Right kidney (tissue), 9 donors: ENCODE data around the gene U2AF1.
"Not testable (repeated sequence)": the region's sequence is repeated elsewhere in the genome, so short reads cannot be mapped to it uniquely, and the experiment has no call there.

Experiments
- DNase-seq: peaks from one replicate; pipeline ENCODE4 v3.0.0-alpha.2; 2016
- long read RNA-seq, 8 donors: transcript quantifications; one replicate each; lab custom pipeline, GENCODE V29; 2026

Gene U2AF1
- long read RNA-seq, donor 1, transcript U2AF1-202 (8 exons, 940 nt): minor isoform, 37 of 134 reads
- long read RNA-seq, donor 1, transcript U2AF1-208 (3 exons, 1,676 nt): minor isoform, 6 of 134 reads
- long read RNA-seq, donor 1, transcript U2AF1-201 (8 exons, 962 nt): major isoform, 69 of 134 reads
- long read RNA-seq, donor 1, partial matches to known transcripts: 19 of 134 reads
- long read RNA-seq, donor 1, other reads (novel, unspliced or antisense): 0 of 134 reads
- long read RNA-seq, donor 2, transcript U2AF1-202 (8 exons, 940 nt): minor isoform, 10 of 37 reads
- long read RNA-seq, donor 2, transcript U2AF1-201 (8 exons, 962 nt): major isoform, 26 of 37 reads
- long read RNA-seq, donor 2, partial matches to known transcripts: 0 of 37 reads
- long read RNA-seq, donor 2, other reads (novel, unspliced or antisense): 0 of 37 reads
- long read RNA-seq, donor 3, transcript U2AF1-202 (8 exons, 940 nt): minor isoform, 5 of 28 reads
- long read RNA-seq, donor 3, transcript U2AF1-201 (8 exons, 962 nt): major isoform, 18 of 28 reads
- long read RNA-seq, donor 3, partial matches to known transcripts: 0 of 28 reads
- long read RNA-seq, donor 3, other reads (novel, unspliced or antisense): 0 of 28 reads
- long read RNA-seq, donor 4, transcript U2AF1-202 (8 exons, 940 nt): minor isoform, 16 of 48 reads
- long read RNA-seq, donor 4, transcript U2AF1-201 (8 exons, 962 nt): major isoform, 25 of 48 reads
- long read RNA-seq, donor 4, partial matches to known transcripts: 5 of 48 reads
- long read RNA-seq, donor 4, other reads (novel, unspliced or antisense): 0 of 48 reads
- long read RNA-seq, donor 5, transcript U2AF1-201 (8 exons, 962 nt): major isoform, 42 of 75 reads
- long read RNA-seq, donor 5, transcript U2AF1-202 (8 exons, 940 nt): minor isoform, 29 of 75 reads
- long read RNA-seq, donor 5, partial matches to known transcripts: 0 of 75 reads
- long read RNA-seq, donor 5, other reads (novel, unspliced or antisense): 0 of 75 reads
- long read RNA-seq, donor 6, transcript U2AF1-202 (8 exons, 940 nt): minor isoform, 17 of 81 reads
- long read RNA-seq, donor 6, transcript U2AF1-201 (8 exons, 962 nt): major isoform, 62 of 81 reads
- long read RNA-seq, donor 6, partial matches to known transcripts: 0 of 81 reads
- long read RNA-seq, donor 6, other reads (novel, unspliced or antisense): 0 of 81 reads
- long read RNA-seq, donor 7, transcript U2AF1-201 (8 exons, 962 nt): major isoform, 90 of 136 reads
- long read RNA-seq, donor 7, transcript U2AF1-202 (8 exons, 940 nt): minor isoform, 40 of 136 reads
- long read RNA-seq, donor 7, partial matches to known transcripts: 0 of 136 reads
- long read RNA-seq, donor 7, other reads (novel, unspliced or antisense): 0 of 136 reads
- long read RNA-seq, donor 8, transcript U2AF1-201 (8 exons, 962 nt): major isoform, 37 of 61 reads
- long read RNA-seq, donor 8, transcript U2AF1-202 (8 exons, 940 nt): minor isoform, 15 of 61 reads
- long read RNA-seq, donor 8, partial matches to known transcripts: 5 of 61 reads
- long read RNA-seq, donor 8, other reads (novel, unspliced or antisense): 0 of 61 reads

DNA sequence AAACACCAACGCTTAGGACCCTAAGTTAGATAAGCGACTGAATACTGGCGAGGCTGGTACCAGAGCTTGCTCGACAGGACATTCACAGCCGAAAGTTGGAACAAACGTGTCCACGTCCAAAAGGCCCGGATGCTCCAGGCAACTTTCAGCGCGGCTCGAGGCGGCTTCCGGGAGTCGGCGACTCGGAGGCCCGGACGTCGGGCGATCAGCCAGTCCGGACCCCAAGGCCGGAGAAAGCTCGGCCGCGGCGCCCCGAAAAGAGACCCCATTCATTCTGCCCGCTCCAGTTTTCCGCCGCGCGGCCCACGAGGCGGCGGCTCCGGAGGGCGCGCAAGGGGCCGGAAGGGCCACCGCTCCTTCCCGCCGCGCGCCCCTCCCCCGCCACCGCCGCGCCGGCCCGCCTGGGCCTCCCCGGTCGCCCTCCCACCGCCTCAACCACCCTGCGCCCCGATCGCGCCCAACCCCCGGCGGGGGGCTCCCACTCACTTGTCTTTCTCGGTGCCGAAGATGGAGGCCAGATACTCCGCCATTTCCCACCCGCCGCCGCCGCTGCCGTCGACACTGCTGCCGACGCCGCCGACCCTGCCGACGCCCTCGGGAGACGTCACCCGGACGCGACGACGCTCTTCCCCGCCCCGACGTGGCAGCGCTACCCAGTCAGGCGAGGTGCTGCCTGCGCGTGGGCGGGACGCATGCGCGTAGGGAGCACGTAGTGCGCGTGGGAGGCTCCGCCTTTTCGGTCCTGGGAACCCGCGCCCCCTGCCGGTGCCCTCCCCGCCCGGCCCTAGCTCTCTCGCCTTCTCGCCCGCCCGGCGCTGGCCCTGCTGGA is at the start of gene U2AF1:
Gene U2AF1, minus strand, starts transcription at position 606 of the 829 bp plus-strand sequence. Its CDS starts 76 bp downstream, at position 530.
- DNase-seq: not testable (repeated sequence)

GRCh38 chr21:43153601-43154000 is 46.2 kb upstream of the U2AF1 start:
- not testable (repeated sequence) for DNase-seq

DNA sequence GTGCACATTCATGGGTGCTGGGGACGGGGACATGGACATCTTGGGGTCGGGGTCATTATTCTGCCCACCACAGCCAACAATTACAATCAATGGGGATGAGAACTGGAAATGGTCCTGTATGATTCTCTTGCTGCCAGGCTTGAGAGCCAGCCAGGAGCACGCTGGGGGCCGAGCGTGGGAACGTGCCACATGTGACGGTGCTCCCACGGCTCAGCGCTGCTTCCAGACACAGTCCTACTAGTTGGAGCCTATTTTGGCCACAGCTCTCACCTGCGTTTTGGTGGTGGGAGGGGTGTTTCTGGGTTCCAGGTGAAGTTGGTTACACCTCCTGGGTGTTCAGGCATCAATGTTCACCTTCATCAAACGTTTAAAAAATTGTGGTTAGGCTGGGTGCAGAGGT is 42.0 kb upstream of the U2AF1 start:
- not testable (repeated sequence) for DNase-seq

GRCh38 chr21:43147999-43148398 is 40.6 kb upstream of the U2AF1 start:
- DNase-seq: not testable (repeated sequence)

- DNase-seq: not testable (repeated sequence)
Measured at GRCh38 chr21:43146637-43147036, 39.3 kb upstream of the U2AF1 start.

GRCh38 chr21:43141407-43141806 is 34.0 kb upstream of the U2AF1 start:
- DNase-seq: not testable (repeated sequence)

DNA sequence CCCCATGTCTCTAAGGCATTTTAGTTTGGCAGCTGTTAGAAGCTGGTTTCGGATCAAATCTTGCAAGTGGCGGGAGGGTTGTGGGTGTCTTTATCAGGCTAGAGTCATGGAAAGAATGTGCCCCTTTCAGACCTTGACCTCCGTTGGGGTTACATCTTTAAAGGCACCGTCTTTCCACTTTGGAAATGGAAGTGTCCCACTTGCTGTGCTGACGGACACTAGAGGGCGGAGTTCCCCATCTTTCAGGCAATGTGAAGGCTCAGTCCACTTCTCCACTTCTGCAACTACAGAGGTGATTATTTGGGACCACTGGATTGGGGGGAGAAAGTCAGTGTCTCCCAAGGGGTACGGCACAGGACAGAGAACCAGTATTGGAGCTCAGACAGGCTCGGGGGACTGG is 31.6 kb upstream of the U2AF1 start:
- DNase-seq: not testable (repeated sequence)

DNA sequence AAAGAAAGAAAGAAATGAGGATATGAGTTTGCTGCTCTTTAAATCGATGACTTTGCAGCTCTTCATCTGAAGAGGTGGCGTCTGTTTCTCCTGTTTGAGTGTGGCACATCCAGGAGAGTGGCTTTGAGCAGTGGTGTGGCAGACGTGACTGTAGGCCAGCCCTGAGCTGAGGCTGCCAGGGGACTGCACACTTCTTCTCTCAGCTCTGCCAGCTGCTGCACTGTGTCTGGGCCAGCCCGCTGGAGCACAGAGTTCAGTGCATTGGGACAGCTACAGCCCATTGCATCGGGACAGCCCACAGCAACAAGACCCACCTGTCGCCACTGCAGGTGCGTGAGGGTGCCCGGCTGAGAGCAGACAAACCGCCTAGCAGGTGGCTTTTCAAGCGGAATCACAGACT is 27.1 kb upstream of the U2AF1 start:
- not testable (repeated sequence) for DNase-seq

DNA sequence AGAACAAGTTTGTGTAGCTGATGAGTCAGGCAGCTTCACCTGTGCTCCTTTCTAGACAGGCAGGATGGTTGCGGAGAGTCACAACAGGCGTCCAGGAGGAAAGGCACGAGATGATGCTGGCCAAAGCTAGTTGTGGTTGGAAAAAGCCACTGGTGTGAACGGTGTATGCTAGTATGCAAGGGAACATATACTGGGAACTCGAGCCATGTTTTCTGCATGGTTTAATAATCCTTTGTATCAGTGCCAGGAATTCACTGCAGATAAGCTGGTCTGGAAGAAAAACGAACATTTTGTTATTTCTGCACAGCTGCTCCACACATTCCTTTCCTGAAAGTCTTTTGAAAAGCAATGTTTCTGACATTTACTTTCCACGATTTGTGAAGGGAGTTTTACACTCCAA is 22.7 kb upstream of the U2AF1 start:
- DNase-seq: not testable (repeated sequence)

DNA sequence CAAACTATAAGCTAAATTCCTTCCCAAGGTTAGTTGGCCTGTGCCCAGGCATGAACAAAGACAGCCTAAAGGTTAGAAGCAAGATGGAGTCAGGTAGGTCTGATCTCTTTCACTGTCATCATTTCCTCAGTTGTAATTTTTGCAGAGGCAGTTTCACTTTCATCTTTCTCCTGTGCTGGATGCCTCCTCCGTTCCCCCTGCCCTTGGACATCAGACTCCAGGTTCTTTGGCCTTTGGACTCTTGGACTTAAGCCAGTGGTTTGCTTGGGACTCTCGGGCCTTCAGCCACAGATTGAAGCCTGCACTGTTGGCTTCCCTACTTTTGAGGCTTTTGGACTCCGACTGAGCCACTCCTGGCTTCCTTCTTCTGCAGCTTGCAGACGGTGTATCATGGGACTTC is 8.6 kb upstream of the U2AF1 start:
- not testable (repeated sequence) for DNase-seq

GRCh38 chr21:43114483-43114882 is 7.1 kb upstream of the U2AF1 start:
- not testable (repeated sequence) for DNase-seq

- DNase-seq: not testable (repeated sequence)
Measured at GRCh38 chr21:43109006-43109405, 1.6 kb upstream of the U2AF1 start.

DNA sequence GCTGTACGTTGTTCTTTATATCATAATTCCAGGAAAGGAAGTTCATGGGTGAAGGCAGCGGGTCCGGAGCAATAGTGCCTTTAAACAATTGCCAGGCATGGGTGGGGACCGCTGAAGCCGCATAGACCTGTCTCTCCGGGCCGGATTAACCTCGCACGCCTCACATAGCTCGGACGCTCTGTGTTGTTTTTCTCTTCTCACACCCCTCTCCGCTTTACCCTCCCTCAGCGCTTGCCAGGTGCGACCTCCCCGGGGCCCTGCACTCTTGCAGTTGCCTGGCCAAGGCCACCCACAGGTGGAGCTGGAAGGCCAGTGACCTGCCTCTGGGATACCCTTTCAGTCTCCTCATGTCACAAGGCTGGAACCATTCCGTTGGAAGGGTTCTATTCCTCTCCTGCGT is 807 bp upstream of the U2AF1 start:
- not testable (repeated sequence) for DNase-seq

DNA sequence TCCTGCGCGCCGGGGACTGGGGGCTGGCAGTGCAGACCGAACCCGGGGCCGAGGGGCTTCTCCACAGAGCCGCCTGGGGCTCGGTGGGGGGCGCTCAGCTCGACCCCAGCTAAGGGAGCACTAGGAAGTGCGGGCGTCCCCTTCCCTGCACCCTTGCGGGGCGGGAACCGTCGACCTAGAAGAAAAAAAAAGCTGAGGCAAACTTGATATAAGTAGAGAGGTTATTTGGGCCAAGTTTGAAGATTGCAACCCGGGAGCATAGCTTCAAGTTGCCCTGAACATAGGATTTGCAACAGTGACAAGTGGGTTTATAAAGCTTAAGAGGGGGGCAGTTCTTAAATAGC is 396 bp upstream of the U2AF1 start:
- DNase-seq: not testable (repeated sequence)

- DNase-seq: not testable (repeated sequence)
Measured at GRCh38 chr21:43104642-43105041, 2.7 kb downstream of the U2AF1 start.

DNA sequence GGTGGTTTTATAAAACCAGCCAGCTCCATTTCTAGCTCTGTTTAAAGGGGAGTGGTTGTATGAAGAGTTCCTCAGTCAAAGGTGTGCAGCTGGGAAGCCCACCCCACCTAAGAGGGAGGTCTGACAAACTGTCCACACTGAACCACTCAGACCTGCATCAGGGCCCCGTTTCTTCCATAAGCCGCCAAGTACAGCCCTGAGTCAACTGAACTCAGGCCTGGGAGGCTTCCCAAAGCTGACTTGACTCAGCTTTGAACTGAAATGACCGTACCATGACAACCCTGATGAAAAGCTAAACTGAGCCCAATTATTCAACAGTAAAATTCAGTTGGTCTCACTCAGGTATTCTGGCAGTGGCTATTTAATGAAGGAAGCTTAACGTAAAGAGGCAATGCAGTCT is 5.1 kb downstream of the U2AF1 start:
- not testable (repeated sequence) for DNase-seq

GRCh38 chr21:43101676-43102075 is 5.7 kb downstream of the U2AF1 start:
- DNase-seq: not testable (repeated sequence)

DNA sequence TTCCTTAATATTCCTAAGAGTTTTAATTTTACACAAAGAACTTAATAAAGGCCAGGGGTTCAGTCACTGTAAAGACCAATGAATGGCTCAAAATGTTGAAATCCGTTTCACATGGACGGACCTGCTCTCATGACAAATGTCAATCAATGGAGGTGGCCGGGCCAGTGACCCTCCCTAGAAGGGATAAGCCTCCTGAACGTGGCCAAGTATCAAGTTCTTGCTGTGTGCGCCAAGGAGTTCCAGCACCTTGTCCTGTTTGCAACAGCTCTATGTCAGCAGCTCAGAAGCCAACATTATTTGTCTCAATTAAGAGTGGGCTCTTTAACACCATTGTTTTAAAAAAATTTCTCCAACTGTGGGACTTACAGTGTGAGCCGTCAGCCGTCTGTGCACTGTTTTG is 6.4 kb downstream of the U2AF1 start:
- not testable (repeated sequence) for DNase-seq

DNA sequence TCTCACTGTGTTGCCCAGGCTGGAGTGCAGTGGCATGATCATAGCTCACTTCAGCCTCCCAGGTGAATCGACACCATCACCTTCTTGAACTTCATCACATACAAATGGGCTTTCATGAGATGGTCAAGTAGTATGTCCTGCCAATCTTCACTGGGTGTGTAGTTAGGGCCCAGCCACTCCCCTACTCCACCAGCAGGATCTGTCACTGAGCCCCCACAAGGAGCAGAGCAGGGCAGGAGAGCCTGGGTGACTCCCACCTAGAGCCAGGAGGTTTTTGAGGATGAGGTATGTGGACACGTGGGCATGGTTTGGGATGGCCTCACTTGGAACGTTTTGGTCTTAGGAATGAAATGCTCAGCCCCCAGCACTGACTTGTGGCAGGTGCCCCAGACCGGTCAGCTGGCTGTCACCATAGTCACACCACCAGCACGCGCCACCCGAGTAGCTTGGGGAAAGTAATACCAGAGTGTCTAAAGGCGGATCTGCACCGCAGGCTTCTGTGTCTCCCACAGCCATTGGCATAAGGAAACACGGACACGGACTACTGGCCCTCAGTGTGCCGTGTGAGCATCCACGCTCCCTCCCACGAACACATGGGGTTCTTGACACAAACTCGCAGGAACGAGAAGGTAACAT is 15.3 kb downstream of the U2AF1 start:
- DNase-seq: not testable (repeated sequence)

- not testable (repeated sequence) for DNase-seq
Measured at GRCh38 chr21:43090947-43091346, 16.4 kb downstream of the U2AF1 start.
